Effector CD4-positive, alpha-beta T cell (primary cell): Measurements from ENCODE around the gene MT1A.

Source experiments
- DNase-seq: peaks from one replicate; pipeline ENCODE4 v3.0.0-alpha.2; 2020

MT1A gene

DNA sequence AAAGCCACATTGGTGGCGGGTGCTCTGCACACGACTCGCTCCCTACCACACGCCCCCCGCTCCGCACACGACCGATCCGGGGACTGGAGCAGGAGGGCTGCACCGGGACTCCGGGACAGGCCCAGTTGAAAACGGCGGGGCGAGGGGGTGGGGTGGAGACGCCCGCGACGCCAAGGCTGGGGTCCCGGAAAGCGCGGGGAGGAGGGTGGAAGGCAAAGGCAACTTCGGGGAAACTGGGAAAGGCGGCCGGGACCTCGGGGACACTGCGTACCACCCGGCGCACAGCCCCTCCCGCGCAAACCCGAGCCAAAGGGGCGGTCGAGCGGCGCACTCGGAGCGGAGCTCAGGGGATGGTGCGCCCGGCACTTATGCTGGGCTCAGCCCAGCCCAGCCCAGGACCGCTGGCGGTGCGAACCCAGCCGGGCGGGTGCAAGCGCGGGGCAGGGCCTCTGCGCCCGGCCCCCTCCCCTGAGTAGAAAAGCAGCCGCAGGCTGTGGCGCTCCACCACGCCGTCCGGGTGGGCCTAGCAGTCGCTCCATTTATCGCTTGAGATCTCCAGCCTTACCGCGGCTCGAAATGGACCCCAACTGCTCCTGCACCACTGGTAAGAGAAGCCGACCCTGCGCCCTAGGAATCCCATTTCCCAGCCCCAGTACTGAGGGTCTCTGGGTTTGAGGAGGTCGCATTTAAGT lies 6.2 kb upstream of the MT1A start, which contains the start of gene MT1M:
Gene MT1M, plus strand, starts transcription at position 504 of the 692 bp plus-strand sequence. Its CDS starts 73 bp downstream, at position 577.
- no peak for DNase-seq

DNA sequence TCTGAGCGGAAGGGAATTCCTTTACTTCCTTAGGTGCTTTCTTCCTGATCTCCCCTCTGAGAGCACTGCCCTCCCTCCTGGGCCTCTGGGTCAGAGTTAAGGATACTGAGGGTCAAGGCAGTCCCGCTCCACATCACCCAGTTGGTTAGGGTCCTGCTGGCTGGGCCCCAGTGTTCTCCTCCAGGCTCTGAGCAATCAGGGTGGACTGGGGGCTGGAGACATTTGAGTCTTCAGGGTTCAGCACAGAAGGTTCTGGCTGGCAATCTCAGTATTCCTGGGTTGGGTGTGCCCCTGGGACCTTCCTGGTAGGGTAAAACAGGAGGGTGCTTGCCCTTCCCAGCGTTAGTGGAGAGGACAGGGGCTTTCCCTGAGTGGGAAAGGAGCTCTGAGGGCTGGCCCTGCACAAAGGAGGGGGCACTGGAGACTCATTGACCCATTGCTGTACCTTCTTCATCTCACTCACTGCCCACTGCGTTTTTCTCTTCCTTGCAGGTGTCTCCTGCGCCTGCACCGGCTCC lies 5.6 kb upstream of the MT1A start:
- DNase-seq: no peak

DNA sequence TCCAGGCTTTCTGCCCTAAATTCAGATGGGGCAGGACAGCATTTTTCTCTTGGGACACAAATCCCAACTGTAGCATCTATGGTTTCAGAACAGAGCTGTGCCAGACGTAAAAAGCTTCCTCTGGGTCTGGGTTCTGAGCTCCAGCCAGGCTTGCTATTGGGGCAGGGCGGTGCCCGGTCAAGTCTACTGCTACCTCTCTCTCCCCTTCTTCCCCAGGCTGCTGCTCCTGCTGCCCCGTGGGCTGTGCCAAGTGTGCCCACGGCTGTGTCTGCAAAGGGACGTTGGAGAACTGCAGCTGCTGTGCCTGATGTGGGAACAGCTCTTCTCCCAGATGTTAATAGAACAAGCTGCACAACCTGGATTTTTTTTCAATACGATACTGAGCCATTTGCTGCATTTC lies 4.9 kb upstream of the MT1A start:
- DNase-seq: no peak

DNA sequence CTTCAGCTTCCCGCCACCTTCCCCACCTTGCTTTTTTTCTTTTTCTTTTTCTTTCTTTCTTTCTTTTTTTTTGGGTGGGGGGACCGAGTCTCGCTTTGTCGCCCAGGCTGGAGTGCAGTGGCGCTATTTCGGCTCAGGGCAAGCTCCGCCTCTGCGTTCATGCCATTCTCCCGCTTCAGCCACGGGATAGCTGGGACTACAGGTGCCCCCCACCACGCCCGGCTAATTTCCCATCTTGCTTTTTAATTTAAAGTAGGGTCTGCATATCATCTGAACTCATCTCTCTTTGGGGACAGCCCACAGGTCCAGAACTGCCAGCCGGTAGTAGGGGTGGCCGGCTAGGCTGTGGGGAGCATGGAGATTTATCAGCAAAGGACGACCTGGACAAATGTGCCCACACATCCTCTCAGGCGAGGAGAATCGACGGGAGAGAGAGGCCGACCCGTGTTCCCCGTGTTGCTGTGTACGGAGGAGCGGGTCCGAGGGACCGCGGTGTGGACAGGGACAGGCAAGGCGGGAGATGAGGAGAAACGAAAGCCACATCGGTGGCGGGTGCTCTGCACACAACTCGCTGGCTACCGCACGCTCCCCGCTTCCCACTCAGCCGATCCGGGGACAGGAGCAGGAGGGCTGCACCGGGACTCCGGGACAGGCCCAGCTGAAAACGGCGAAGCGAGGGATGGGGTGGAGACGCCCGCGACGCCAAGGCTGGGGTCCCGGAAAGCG lies 3.6 kb upstream of the MT1A start:
- no peak for DNase-seq

DNA sequence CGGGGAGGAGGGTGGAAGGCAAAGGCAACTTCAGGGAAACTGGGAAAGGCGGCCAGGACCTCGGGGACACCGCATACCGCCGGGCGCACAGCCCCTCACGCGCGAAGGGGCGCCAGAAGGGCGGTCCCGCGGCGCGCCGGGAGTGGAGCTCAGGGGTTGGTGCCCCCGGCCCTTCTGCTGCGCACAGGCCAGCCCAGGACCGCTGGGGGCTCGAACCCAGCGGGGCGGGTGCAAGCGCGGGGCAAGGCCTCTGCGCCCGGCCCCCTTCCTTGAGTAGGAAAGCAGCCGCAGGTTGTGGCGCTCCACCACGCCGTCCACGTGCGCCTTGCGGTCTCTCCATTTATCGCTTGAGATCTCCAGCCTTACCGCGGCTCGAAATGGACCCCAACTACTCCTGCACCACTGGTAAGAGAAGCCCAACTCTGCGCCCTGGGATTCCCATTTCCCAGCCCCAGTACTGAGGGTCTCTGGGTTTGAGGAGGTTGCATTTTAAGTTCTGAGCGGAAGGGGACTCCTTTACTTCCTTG lies 3.0 kb upstream of the MT1A start:
- DNase-seq: no peak

DNA sequence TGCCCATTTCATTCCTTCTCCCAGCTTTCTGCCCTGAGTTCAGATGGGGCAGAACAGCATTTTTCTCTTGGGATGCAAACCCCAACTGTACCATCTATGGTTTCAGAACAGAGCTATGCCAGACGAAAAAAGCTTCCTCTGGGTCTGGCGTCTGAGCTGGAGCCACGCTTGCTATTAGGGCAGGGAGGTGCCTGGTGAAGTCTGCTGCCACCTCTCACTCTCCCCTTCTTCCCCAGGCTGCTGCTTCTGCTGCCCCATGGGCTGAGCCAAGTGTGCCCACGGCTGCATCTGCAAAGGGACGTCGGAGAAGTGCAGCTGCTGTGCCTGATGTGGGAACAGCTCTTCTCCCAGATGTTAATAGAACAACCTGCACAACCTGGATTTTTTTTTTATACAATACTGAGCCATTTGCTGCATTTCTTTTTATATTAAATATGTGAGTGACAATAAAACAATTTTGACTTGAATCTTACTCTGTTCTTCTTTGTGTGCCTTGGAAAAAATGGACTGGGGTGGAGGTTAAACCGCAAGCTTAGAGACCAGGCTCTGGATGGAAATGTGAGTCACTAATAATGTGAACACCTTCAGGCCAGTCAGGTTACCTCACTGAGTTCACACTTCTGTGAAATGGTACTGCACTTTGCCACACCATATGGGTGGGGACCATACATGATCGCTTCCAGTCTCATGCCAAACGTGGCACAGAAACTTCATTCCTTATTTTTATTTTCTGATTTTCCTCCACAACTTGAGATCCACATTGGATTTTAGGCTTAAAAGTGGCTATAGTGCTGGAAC lies 1.7 kb upstream of the MT1A start:
- DNase-seq: no peak

DNA sequence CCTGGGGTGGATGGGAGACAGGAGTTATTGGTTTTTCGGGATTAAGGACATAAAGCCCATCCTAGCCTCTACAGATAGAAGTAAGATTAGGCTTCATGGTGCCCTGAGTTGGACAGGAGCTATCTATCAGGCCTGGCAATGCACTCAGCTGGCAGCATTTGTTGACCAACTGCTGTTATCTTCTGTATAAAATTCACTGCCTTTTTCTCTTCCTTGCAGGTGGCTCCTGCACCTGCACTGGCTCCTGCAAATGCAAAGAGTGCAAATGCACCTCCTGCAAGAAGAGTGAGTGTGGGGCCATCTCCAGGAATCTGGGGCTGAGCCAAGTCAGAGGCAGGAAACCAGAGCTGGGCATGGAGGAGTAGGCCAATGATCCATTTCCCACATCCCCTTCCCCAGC lies 579 bp downstream of the MT1A start:
- no peak for DNase-seq

DNA sequence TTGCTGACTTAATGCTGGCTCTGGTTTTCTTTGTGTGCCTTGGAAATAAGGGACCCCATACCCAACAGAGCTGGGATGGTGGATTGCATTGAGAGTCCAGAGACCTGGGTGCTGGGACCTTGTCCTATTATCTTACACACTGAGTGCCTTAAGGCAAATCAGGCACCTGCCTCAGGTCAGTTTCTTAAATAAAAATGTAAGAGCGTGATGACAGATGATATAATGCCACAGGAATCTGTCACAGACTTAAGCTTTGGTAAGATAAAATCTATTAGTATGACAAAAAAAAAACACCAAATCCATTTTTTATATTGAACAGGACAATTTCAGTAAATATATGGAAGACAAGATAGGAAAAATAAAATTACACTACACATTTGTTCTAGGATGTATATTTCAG lies 1.6 kb downstream of the MT1A start:
- DNase-seq: no peak

DNA sequence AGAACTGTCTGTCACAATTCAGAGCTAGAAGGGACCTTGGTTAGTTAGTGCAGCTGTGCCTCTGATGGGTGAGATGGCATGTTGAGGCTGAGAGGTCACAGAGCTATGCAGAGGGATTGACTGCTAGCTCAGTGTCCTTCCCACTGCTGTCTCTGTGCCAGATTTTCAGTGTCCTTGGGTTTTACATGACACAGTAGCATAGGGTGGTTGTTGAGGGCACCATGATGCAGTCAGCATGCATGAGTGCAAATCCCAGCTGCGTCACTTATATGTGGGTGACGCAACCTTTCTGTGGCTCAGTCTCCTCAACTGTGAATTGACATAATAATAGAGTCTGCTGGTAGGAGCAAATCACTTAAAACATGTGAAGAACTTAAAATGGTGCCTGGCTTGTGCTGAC lies 2.7 kb downstream of the MT1A start:
- no peak for DNase-seq

DNA sequence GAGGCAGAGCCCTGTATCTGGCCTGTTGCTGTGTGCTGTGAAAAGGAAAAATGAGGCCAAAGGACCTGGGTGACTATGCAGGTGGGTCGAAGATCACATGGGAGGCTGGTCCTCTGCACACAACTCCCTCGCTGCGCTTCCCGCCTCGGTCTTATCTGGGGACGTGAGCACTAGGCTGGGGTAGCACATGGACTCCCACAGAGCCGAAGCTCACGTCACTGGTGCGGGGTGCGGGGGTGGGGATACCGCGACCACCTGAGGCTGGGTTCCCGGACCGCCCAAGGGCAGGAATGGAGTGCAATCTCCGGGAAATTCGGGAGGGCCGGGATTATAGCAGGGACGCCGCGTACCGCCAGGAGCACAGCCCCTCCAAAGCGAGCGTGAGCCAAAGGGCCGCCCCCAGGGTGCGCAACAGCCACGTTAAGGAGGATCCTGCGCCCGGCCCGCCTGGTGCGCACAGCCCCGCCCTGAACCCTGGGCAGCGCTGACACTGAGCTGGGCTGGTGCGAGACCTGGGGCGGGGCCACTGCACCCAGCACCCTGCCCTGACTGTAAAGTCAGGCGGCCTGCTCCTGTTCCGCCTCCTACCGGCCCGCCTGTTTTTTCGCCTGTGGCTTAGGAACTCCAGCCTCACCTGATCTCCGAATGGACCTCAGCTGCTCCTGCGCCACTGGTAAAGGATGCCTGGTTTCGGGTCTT lies 4.8 kb downstream of the MT1A start:
- peak; percentile 58 for DNase-seq

DNA sequence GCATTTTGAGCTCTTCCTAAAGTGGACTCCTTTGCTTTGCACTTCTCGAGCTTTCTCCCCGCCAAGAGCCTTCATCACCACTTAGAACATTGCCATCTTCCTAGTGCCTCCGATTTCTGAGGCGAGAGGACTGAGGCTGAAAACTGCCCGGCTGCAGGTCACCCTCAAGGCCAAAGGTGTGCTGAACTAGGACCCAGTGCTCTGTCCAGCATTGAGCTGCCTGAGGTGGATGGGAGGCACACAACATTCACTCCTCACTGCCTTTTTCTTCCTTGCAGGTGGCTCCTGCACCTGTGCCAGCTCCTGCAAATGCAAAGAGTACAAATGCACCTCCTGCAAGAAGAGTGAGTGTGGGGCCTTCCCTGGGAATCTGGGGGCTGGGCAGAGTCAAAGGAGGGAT lies 5.4 kb downstream of the MT1A start:
- no peak for DNase-seq

DNA sequence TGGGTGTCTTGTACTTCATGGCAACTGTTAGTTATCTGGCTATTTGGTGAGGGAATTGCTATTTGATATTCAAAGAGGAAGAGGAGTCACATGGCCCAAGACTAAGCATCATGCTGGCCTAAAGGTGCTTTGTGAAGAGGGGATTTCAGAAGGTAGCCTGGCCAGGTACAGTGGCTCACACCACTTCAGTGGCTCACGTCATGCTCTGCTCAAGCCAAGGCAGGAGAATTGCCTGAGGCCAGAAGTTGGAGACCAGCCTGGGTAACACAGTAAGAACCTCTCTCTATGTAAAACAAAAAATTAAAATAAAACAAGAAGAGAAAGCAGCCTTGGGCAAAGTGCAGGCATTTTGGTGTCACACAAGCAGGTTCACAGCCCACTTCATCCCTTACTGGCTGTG lies 6.8 kb downstream of the MT1A start:
- no peak for DNase-seq

DNA sequence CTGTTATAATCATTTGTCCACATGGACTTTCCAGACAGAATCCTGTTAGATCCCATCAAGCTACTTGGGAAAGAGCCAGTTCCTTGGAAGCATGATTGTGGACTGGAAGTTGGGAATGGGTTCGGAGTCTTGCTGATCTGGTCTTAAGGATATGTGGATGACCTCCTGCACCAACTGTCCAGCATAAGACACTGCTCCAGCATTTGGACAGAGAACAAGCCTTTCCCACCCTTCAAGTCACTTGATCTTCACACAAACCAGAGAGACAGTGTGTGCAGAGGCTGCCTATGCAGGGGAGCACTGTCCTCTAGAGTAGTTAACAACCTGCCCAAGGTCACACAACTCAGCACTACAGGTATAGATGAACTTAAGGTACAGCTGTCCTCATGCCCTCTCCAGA lies 7.4 kb downstream of the MT1A start:
- DNase-seq: no peak

DNA sequence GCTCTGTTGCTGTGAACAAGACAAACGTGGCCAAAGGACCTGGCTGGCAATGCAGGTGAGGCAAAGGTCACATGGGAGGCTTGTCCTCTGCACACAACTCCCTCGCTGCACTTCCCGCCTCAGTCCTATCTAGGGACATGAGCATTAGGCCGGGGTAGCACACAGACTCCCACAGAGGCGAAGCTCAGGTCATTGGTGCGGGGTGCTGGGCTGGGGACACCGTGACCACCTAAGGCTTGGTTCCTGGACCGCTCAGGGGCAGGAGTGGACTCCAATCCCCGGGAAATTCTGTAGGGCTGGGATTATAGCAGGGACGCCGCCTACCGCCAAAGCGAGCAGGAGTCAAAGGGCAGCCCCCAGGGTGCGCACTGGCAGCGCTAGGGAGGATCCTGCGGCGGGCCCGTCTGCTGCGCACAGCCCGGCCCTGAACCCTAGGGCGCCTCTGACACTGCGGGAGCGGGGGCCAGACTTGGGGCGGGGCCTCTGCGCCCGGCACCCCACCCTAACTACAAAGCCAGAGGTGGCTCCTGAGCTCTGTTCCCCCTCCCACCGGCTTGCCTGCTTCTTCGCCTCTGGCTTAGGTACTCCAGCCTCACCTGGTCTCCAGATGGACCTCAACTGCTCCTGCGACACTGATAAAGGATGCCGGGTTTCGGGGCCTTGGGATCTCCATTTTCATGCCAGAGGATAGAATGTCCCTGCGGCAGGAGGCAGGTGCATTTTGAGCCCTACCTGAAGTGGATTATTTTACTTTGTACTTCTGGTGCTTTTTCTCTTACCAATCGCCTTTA lies 9.4 kb downstream of the MT1A start:
- no peak for DNase-seq

DNA sequence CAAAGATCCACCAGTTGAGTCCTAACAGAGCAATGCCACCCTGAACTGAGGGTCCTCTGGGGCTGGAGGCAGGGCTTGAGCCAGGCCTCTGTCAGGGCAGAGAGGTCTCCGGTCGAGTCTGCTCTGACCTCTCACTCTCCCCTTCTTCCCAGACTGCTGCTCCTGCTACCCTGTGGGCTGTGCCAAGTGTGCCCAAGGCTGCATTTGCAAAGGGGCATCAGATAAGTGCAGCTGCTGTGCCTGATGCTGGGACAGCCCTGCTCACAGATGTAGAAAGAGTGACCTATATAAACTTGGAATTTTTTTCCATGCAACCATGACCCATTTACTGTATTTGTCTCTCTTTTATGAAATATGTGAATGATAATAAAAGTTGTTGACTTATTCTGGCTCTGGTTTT lies 10.8 kb downstream of the MT1A start:
- DNase-seq: no peak

DNA sequence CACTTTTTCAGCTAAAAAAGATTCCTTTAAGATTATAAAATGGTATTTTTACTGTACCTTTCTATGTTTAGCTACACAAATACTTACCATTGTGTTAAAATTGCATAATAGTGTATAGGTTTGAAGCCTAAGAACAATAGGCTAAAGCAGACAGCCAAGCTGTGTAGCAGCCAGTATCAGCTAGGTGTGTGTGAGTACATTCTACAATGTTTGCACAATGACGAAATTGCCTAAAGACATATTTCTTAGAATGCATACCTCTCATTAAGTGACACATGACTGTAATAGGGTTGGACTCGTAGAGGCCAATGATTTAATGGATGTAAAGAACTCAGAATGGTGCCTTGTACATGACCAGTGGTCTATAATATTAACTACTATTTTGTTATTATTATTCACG lies 11.4 kb downstream of the MT1A start:
- DNase-seq: no peak

DNA sequence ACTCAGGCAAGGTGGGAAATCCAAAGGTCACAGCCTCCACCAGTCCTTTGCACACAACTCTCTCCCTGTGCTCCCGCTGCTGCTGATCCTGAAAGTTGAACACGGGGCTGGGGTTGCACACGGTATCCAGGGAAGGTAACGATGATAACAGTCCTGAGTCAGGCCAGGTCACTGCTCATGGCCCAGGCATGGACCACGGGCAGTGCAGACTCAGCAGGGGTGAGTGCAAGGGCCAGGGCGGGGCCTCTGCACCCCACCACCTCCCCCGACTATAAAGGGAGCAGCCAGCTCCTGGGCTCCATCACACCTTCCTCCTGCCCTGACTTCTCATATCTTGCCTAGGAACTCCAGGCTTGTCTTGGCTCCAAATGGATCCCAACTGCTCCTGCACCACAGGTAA lies 13.1 kb downstream of the MT1A start, which contains the start of gene MT1B:
Gene MT1B, plus strand, starts transcription at position 301 of the 400 bp plus-strand sequence. Its CDS starts 68 bp downstream, at position 369.
- no peak for DNase-seq

DNA sequence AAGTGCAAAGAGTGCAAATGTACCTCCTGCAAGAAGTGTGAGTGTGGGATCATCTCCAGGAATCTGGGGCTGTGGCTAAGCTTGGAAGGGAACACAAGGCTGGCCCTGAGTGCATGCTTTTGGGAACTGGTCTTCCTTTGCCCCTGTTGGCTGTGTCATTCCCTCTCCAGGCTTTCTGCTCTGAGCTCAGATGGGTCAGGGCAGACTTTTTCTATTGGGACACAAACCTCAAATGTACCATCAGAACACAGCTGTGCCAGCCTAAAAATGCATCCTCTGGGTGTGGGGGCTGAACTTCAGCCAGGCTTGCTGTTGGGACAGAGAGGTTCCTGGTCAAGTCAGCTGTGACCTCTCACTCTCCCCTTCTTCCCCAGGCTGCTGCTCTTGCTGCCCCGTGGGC lies 14.1 kb downstream of the MT1A start:
- DNase-seq: no peak

DNA sequence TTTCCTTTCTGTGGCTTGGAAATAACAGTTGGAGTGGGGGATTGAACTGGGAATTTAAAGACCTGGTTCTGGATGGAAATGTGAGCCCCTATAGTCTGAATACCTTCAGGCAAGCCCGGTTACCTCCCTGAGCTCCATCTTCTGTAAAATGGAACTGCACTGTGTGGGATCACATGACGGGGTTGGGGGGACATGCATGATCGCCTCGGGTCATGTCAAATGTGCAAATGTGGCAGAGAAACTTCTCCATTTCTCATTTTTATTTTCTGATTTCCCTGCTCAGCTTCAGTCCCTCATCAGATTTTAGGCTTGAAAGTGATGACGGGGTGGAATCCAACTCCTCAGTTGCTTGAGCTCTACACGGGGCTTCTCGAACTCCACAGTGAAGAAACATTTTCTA lies 14.8 kb downstream of the MT1A start:
- no peak for DNase-seq

DNA sequence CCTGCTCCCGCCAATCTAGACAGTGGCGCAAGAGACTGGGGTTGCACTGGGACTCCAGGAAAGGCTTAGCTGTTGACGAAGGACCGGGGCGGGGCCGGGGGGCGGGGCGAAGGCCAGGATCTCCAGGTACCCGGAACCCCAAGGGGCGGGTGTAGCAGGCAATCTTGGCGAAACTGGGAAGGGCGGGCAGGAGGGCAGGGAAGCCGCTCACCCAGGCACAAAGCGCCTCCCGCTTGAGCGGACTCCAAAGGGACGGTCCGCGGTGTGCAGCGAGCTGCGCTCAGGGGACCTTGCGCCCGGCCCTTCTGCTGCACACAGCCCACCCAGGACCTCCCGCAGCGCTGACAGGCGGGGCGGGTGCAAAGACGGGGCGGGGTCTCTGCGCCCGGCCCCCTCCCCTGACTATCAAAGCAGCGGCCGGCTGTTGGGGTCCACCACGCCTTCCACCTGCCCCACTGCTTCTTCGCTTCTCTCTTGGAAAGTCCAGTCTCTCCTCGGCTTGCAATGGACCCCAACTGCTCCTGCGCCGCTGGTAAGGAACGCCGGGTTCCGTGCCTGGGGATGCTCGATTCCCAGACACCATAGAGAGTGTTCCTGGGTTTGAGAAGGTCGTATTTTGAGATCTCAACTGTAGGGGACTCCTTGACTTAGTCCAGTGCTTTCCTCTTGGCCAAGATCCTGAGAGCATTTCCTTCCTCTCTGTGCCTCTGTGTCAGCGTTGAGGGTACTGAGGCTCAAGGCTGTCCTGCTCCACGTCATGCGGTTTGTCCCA lies 19.3 kb downstream of the MT1A start, which contains the start of gene MT1F:
Gene MT1F, plus strand, starts transcription at position 405 of the 772 bp plus-strand sequence. Its CDS starts 100 bp downstream, at position 505.
- DNase-seq: peak; percentile 54
